ENCODE data around the gene NPC1.

NPC1 gene

GRCh38 chr18:23494992-23495391 lies 91.3 kb downstream of the NPC1 start:
- no peak for TF ChIP-seq POLR2AphosphoS5 (IDR thresholded peaks at IDR 0.05; ENCODE audit: low read depth, low read length)
- no peak for TF ChIP-seq REST (IDR thresholded peaks at IDR 0.05; ENCODE audit: insufficient read depth in 1 of 2, low read depth in 2 of 2, low read length in 2 of 2)
- no peak for TF ChIP-seq SIN3A (IDR thresholded peaks at IDR 0.05; ENCODE audit: borderline replicate concordance, insufficient read depth, low read length)
- TF ChIP-seq TAF1 (IDR thresholded peaks at IDR 0.05; ENCODE audit: borderline replicate concordance, insufficient read depth, low read length) = no peak
- TF ChIP-seq FOXP2 (optimal IDR thresholded peaks at IDR 0.05; ENCODE audit: borderline replicate concordance, extremely low read depth, extremely low read length, insufficient read depth) = no peak

- no peak for TF ChIP-seq TAF1 (IDR thresholded peaks at IDR 0.05; ENCODE audit: borderline replicate concordance, insufficient read depth, low read length)
- no peak for TF ChIP-seq POLR2AphosphoS5 (IDR thresholded peaks at IDR 0.05; ENCODE audit: low read depth, low read length)
- no peak for TF ChIP-seq SIN3A (IDR thresholded peaks at IDR 0.05; ENCODE audit: borderline replicate concordance, insufficient read depth, low read length)
- TF ChIP-seq REST (IDR thresholded peaks at IDR 0.05; ENCODE audit: insufficient read depth in 1 of 2, low read depth in 2 of 2, low read length in 2 of 2) = no peak
These were observed 92.7 kb downstream of the NPC1 start for GRCh38 chr18:23493654-23494053.

DNA sequence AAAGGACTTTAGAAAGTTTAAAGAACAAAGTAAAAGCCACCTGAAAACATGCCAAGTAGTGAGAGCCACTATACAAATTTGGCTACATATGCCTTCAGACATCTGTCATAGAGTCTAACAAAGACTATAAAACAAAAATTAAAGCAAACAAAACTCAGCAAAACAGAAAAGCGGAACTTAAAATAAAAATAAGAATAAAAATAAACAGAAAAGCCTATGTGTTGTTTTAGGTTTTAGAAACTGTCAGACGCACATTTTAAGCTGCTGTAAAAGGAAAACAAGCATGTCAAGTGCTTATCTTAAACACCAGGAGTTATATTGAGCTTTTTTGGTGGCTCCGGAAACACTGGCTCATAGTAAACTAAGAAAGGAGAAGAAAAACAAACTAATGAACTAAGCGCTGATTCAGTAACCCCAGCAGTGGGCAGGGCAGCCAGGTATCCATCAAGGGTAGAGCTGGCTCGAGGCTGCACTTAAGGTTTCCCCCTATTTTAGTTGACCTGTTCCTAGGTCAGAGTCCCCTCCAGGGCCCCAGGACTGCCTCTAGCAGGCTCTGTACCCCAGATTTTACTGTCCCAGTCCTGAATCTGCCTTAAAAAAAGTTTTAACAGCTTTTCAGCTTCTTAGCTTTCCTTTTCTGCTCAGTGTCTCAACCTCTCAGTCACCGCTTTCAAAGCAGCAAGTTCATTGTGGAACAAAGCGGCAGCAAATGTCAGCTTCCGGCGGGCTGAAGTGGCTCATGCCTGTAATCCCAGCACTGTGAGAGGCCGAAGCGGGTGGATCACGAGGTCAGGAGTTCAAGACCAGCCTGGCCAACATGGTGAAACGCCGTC lies 98.4 kb downstream of the NPC1 start:
- no peak for TF ChIP-seq TAF1 (IDR thresholded peaks at IDR 0.05; ENCODE audit: borderline replicate concordance, insufficient read depth, low read length)
- no peak for TF ChIP-seq SIN3A (IDR thresholded peaks at IDR 0.05; ENCODE audit: borderline replicate concordance, insufficient read depth, low read length)
- no peak for TF ChIP-seq POLR2AphosphoS5 (IDR thresholded peaks at IDR 0.05; ENCODE audit: low read depth, low read length)
- TF ChIP-seq FOXP2 (optimal IDR thresholded peaks at IDR 0.05; ENCODE audit: borderline replicate concordance, extremely low read depth, extremely low read length, insufficient read depth) = no peak
- no peak for TF ChIP-seq REST (IDR thresholded peaks at IDR 0.05; ENCODE audit: insufficient read depth in 1 of 2, low read depth in 2 of 2, low read length in 2 of 2)

DNA sequence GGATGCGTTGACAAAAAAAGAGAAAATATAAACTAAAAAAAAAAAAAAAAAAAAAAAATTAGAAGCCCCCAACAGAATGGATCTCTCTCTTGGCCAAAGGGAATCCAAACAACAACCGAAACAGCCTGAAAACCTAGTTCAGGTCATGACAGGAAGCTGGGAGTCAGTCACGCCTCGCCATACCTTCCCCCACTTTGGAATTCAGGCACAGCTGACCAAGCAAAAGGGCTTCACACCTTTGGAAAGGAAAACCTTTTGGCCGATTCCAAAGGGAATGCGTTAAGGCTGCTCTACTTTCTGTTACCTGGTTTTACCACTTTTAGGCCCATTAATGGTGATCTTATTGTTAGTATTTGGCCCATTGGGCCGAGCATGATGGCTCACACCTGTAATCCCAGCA lies 100.9 kb downstream of the NPC1 start:
- TF ChIP-seq REST (IDR thresholded peaks at IDR 0.05; ENCODE audit: insufficient read depth in 1 of 2, low read depth in 2 of 2, low read length in 2 of 2) (no peak), POLR2AphosphoS5 (IDR thresholded peaks at IDR 0.05; ENCODE audit: low read depth, low read length) (no peak), TAF1 (IDR thresholded peaks at IDR 0.05; ENCODE audit: borderline replicate concordance, insufficient read depth, low read length) (no peak), SIN3A (IDR thresholded peaks at IDR 0.05; ENCODE audit: borderline replicate concordance, insufficient read depth, low read length) (no peak), FOXP2 (optimal IDR thresholded peaks at IDR 0.05; ENCODE audit: borderline replicate concordance, extremely low read depth, extremely low read length, insufficient read depth) (no peak)

All from PFSK-1 (cell line).